ENCODE data around the gene PLVAP.

Gene PLVAP

DNA sequence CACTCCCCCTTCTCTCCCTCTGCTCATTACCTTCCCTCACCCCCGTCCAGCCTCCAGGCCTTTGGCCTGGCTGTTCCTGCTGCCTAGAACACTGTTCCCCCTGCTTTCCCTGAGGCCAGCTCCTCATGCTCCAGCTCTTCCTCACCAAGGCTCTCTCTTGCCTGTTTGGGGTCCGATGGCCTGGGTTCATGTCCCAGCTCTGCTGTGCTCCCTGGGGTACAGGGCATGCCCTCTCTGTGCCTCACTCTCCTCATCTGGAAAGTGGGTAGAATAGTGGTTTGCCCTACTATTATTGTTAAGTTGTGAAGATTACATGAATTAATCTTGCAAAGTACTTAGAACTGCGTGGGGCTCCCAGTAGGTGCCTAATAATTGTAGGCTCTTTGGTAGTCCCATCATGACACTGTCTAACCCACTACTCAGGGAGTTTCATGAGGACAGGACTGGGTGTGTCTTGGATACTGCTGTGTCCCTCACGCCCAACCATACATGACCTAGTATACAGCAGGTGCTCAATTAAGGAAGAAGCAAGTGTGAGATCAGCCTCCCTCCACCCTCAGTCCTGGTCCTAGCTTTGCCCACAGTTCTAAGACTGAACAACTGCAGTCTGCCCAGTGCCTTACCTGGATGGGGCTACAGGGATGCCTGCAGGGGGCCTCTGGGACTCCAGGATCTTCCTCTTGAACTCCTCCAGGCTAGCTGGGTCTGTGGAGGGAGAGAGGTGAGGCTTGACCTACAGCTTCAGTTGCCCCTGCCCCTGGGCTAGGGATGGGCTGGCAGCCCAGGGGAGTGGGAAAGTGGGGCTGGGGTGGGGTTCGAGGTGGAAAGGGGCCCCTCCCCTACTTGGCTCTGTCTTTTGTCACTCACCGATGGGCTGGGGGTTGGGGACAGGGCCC lies 17.0 kb downstream of the PLVAP start:
- DNase-seq, result no peak

DNA sequence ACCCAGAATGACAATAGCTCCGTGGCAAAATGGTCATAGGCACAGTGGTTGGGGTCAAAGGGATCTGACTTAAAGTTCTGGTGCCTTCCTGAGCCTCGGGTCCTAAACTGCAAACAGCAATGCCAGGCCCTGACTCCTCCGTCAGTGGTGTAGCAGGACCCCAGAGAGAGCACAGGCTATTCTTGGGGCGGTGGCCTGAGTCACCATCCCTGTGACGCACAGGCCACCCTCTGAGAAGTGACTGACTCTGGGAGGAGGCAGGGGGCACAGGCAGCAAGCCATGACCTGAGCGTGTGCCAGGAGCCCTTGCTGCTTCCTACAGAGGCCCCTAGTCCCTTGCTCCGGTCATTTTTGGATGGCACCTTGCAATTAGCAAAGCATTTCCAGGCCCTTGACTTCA lies 18.7 kb downstream of the PLVAP start:
- DNase-seq, result no peak

DNA sequence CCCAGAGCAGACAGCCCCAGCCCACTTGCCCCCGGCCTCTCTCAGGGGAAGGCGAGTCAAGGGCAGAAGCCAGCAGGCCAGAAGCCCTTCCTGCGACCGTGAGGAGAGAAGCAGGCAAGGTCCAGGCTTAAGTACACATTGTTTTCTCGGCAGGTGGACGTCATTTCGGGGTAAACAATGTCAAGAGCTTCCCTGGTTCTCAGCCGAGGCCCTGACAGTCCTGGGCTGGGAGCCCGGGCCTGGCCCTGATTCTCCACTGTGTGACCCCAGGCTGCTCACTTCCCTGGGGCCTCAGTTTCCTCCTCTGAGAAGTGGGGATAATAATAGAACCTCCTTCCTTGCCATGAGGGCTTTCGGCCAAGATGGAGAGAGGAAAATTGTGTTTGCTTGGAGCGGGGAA lies 19.4 kb downstream of the PLVAP start:
- no peak for DNase-seq

DNA sequence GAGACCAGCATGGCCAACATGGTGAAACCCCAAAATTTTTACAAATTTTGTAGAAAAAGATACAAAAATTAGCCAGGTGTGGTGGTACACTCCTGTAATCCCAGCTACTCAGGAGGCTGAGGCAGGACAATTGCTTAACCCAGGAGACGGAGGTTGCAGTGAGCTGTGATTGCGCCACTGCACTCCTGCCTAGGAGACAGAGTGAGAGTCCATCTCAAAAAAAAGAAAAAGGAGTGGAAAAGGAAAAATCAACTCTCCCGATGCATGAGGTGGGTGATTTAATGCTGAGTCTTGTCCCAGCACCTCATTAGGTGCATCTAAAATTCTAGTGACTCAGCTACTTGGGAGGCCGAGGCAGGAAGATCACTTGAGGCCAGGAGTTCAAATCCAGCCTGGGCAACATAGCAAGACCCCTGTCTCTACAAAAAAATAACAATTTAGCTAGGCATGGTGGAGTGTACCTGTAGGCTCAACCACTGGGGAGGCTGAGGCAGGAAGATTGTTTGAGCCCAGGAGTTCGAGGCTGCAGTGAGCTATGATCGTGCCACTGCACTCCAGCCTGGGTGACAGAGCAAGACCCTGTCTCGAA lies 20.0 kb downstream of the PLVAP start:
- DNase-seq, result no peak

DNA sequence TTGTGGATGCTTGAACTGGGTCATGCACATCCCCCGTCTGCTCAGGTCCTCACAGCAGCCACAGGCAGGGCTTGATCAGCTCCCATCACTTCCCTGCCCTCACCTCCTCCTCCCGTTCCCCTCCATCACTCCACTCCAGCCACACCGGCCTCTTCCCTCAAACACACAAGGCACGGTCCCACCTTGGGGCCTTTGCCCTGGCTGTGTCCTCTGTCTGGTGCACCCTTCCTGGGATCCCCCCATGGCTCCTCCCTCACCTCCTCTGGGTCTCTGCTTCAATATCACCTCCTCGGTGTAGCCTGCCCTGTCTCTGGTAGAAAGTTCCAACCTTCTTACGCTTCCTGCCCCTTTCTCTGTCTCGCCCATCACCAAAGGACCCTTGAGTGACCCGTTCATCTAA lies 23.8 kb downstream of the PLVAP start:
- no peak for DNase-seq

DNA sequence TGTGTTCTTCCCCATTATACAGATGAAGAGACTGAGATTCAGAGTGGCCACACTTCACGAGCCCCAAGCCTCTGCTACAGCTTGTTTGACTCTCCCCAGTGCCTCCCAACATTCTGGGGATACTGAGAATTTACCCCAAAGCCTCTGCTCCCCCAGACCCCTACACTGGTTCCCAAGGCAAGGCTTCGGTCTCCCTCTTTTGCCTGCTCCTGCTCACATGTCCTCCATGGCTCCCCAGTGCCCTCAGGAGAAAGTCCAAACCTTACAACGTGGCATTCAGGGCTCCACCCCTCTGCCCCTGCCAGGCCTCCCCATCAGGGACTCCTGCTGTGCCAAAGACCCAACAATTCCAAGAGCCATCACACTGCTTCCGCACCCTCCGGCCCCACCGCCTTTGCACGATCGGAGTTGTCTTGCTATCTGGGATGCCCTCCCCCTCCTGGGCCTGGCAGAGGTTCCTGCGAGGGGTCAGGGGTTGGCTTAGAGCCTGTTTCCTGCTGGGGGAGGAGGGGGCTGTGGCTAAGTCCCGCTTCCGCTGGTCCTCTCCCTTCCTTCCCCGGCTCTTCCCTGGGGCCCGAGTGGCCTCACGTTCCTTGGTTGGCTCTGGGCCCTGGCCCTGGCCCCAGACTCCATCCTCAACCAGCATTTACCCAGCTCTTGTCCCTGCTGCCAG lies 24.4 kb downstream of the PLVAP start:
- peak in 1 of 58 donors; percentile 3 for DNase-seq

DNA sequence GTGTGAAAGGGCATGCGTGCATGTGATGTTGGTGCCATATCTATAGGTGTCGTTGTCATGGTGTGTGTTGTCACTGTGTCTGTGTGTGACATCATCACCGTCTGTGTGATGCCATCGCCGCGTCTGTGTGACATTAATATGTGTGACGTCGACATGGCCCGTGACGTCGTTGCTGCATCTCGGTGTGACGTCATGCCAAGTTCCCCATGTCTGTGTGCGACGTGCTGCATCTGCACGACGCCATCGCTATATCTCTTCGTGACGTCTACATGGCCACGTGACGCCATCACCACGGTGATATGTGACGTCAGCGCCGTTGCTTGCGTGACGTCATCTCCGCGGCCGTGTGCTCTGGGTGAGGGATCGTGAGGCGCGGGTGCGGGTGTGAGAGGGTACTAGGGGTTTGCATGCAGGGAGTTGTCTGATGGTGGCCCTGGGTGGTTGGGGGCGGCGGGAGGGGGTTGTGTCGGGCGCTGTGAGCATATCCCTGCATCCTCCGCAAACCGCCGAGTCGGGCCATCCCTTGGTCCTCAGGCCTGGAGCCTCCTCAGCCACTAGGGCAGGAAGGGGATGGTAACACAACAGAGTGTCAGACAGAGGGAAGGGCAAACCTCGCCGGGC lies 25.2 kb downstream of the PLVAP start:
- no peak for DNase-seq

DNA sequence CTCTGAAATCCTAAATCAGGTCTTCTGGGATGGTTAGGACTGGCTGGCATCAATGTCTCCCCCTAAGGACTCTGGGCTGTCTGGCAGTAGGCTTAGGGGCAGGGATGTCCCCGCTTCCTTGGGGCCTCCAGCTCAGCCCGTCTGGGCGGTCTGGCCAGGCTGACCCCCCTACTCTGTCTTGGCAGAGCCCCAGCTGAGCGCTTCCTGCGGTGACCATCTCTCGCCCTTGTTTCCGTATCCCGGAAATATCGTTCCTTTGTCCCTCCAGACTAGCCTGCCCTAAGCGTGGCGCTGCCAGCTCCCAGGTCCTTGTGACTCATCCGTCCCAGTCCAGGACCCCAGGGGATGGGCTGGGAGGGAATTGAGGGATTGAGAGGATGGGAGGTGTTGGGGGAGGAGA lies 28.4 kb downstream of the PLVAP start:
- DNase-seq, result peak in 3 of 58 donors; percentile 28 to 44 (median 29)

DNA sequence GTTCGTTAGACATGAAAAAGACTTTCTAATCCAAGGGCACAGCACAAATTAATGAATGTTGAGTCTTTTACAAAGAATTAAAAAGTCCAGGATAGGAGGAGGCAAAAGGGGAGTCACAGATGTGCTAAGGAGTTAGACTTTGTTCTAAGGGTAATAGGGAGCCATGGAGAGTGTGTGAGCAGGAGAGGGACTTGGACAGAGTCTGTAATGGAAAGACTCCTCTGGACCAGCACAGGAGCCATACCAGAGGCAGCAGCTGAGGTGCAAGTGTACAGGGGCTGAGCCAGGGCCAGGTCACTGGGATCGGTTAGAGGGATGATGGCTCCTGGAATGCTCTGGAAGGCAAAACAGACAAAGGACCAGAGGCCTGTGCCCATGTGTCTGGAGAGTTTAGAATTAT lies 29.3 kb downstream of the PLVAP start:
- DNase-seq, result no peak

DNA sequence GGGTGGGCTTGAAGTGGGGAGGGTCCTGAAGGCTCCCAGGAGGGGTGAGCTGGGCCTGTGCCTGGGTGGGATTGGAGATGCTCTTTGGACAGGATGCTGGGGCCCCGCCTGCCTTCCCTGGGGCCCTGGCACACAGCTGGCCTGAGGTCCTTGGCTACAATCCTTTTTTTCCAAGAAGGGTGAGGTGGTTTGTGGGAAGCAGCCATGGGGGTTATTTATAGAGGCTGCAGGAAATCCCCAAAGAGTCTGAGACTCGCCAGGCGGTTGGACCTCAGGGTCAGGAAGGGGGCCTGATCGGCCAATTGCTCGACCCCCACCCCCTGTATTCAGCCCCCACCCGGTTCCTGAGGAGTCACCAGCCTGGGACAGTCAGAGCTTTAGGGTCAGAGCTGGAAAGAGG lies 29.8 kb downstream of the PLVAP start:
- DNase-seq, result no peak

DNA sequence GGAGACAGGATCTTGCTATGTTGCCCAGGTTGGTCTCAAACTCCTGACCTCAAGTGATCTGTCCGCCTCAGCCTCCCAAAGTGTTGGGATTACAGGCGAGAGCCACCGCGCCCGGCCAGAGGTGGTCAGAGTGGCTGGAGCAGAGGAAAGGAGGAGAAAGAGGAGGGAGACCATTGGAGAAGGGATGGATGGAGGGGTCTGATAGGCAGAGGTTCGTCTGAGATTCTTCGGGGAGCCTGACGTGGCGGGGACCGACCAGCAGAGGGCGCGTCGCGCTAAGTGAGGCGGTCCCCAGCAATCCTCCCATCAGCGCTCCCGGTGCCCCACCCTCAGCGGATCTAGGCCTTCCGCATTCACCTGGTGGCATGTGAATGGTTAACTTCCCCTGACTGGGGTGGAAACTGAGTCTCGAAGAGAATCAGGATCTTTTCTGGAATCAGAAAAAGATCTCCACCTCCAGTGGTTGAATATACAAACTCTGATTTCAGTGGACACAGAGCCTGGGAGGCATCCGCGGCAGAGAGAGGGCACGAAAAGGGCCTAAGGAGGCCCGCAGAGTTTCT lies 31.0 kb downstream of the PLVAP start:
- peak in 51 of 58 donors; percentile 7 to 84 (median 38) for DNase-seq

DNA sequence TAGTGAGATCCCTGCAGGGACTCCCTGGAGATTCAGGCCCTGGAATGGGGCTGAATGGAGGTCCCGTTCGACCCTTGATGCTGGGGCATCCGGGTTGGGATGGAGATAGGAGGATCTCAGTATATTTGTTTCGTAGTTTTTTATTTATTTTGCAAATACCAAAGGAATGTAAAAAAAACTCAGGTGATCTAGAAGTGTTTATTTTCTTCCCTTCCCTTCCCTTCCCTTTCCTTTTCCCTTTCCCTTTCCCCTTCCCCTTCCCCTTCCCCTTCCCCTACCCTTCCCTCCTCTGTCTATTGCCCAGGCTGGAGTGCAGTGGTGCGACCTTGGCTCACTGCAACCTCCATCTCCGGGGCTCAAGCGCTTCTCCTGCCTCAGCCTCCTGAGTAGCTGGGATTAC lies 35.3 kb downstream of the PLVAP start:
- no peak for DNase-seq

DNA sequence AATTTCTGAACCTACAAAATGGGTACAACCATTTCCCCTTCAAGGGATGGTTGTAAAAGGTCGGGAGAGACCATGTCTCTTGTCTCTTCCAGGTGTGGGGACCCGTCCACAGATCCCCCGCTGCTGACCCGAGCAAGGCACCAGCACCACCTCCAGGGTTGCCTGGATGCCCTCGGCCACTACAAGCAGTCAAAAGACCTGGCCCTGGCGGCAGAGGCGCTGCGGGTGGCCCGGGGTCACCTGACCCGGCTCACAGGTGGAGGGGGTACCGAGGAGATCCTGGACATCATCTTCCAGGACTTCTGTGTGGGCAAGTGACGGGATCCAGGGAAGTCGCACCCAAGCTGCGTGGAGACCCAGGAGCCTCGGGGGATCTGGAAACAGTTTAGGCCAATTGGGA lies 35.8 kb downstream of the PLVAP start:
- DNase-seq, result no peak

DNA sequence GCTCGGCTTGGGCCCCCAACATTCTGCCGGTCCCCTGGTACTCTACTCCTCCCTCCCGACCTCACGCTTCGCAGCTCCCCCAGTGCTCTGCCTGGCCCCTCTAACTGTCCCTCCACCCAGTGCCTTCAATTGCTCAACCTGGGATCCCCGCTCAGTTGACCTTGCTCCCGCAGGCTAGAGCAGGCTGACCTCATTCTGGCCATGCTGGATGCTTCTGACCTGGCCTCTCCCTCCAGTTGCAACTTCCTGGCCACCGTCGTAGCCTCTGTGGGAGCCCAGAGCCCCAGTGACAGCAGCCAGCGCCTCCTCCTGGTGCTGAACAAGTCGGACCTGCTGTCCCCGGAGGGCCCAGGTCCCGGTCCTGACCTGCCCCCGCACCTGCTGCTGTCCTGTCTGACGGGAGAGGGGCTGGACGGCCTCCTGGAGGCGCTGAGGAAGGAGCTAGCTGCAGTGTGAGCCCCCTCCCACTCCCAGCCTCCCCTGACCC lies 36.2 kb downstream of the PLVAP start:
- no peak for DNase-seq

DNA sequence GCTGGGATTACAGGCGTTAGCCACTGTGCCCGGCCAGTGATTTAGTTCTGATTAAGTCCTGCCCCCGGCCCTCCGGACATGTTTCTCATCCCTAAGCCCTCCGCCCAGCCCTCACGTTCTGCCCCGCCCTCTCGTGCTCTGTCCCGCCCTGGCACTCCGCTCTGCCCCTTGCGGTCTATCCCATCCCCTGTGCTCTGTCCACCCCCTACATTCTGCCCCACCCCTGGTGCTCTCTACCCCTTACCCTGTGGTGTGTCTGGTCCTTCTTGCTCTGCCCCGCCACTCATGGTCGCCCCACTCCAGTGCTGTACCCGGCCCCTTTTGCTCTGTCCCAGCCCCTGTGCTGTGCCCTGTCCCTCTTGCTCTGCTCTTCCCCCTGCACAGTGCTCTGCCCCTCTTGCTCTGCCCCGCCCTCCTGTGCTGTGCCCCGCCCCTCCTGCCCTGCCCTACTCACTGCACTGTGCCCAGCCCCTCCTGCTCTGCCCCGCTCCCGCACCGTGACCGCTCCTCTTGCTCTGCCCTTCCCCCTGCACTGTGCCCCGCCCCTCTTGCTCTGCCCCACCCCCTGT lies 36.8 kb downstream of the PLVAP start:
- no peak for DNase-seq

DNA sequence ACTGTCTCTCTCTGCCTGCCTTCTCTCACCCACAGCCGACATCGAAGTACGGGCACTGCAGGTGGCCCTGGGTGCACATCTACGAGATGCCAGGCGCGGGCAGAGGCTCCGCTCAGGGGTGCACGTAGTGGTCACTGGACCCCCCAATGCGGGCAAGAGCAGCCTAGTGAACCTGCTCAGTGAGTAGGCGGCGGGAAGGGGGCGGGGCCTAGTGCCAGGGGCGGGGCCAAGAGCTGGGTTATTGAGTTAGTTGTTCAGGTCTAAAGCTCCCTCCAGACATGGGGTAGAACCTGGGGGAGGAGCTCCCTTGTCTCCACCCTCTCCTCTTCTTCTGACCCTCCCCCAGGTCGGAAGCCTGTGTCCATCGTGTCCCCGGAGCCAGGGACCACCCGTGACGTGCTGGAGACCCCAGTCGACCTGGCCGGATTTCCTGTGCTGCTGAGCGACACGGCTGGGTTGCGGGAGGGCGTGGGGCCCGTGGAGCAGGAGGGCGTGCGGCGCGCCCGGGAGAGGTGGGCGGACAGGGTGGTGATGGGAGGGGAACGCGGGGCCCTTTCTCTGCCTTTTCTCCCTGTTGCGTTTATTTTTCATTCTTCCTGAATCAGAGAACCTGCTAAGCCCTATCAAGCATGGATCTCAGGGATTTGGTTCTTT lies 37.9 kb downstream of the PLVAP start:
- DNase-seq, result no peak

DNA sequence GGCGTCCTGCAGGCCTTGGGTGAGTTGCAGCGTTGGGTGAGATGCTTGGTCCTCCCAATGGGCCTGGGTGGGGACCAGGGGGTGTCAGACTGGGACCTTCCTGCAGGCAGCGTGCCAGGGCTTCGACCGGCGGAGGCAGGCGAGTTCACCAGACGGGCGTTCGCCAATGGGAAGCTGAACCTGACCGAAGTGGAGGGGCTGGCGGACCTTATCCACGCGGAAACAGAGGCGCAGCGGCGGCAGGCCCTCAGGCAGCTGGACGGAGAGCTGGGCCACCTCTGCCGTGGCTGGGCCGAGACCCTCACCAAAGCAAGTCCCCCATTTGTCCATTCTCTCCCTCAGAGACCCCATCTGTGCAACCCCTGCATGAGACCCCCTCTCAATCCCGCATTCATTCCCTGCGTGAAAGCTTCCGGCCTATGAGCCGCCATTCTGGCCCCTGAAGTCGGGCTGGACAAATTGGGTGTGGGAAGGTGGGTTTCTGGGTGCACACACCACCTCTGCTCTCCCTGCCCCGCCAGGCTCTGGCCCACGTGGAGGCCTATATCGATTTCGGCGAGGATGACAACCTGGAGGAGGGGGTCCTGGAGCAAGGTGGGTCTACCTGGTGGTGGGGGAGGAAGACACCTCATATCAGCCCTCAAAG lies 38.6 kb downstream of the PLVAP start:
- peak in 1 of 58 donors; percentile 23 for DNase-seq

DNA sequence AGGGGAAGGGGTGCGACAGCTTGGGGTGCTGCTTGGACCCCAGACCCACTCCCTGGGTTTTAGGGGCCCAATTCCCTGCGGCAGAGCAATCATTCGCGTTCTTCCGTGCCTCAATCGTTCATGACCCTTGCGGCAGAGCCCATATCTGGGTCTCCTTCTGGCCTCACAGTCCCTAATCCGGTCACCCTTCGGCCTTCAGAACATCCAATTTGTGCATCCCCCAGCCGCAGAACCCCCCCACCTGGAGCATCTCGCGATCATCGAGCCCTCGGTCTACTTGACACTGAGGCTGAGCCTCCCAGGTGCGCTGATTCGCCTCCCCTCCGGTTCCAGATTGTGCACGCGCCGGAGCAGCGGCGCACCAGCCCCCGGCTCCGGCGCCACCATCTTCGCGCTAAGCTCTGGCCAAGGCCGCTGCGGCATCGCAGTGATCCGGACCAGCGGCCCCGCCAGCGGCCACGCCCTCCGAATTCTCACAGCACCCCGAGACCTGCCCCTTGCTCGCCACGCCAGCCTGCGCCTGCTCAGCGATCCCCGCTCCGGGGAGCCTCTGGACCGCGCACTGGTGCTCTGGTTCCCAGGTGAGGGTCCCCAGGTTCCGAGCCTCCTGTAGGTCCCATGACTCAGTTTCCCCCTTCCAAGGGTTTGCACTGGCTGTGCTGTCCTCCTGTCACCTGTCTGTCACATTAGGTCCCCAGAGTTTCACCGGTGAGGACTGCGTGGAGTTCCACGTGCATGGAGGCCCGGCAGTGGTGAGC lies 39.3 kb downstream of the PLVAP start:
- no peak for DNase-seq
